Activated CD8-positive, alpha-beta memory T cell treated with anti-CD3 and anti-CD28 coated beads, Interleukin-2, amount 50 U/mL, for 1 hour (primary cell): ENCODE measurements around the gene PRR15L.
"Not testable (repeated sequence)": the region's sequence is repeated elsewhere in the genome, so short reads cannot be mapped to it uniquely, and the experiment has no call there.

Source experiments
- DNase-seq: peaks from one replicate; pipeline ENCODE4 v3.0.0-alpha.2; 2020; ENCODE audit errors: extremely low read depth

The PRR15L gene

GRCh38 chr17:47957591-47958490 lies at the start of gene PRR15L:
PRR15L (minus strand) TSS chr17:47957883; CDS start chr17:47953234, 4,649 bp downstream.
- no peak for DNase-seq

GRCh38 chr17:48006936-48007709 lies 49.4 kb upstream of the PRR15L start:
- DNase-seq: no peak

GRCh38 chr17:48004983-48005382 lies 47.3 kb upstream of the PRR15L start:
- no peak for DNase-seq

GRCh38 chr17:48003417-48004151 lies 45.9 kb upstream of the PRR15L start:
- DNase-seq: no peak

GRCh38 chr17:48002916-48003416 lies 45.3 kb upstream of the PRR15L start:
- DNase-seq: no peak

GRCh38 chr17:48002266-48002915 lies 44.7 kb upstream of the PRR15L start:
- DNase-seq: no peak

GRCh38 chr17:48001657-48002056 lies 44.0 kb upstream of the PRR15L start:
- DNase-seq: not testable (repeated sequence)

- DNase-seq: no peak
Measured at GRCh38 chr17:48001197-48001596, 43.5 kb upstream of the PRR15L start.

- no peak for DNase-seq
Measured at GRCh38 chr17:47999582-47999981, 41.9 kb upstream of the PRR15L start.

GRCh38 chr17:47998044-47998443 lies 40.4 kb upstream of the PRR15L start:
- DNase-seq: no peak

GRCh38 chr17:47997586-47997985 lies 39.9 kb upstream of the PRR15L start:
- no peak for DNase-seq

- no peak for DNase-seq
Measured at GRCh38 chr17:47996201-47996600, 38.5 kb upstream of the PRR15L start.

GRCh38 chr17:47995241-47995935 lies 37.7 kb upstream of the PRR15L start:
- no peak for DNase-seq

- DNase-seq: no peak
Measured at GRCh38 chr17:47994724-47995123, 37.0 kb upstream of the PRR15L start.

- DNase-seq: no peak
Measured at GRCh38 chr17:47993964-47994363, 36.3 kb upstream of the PRR15L start.

GRCh38 chr17:47993031-47993564 lies 35.4 kb upstream of the PRR15L start:
- DNase-seq: no peak

GRCh38 chr17:47992216-47992615 lies 34.5 kb upstream of the PRR15L start:
- DNase-seq: no peak

- DNase-seq: no peak
Measured at GRCh38 chr17:47990962-47991731, 33.5 kb upstream of the PRR15L start.

GRCh38 chr17:47989700-47990099 lies 32.0 kb upstream of the PRR15L start:
- no peak for DNase-seq

GRCh38 chr17:47989159-47989558 lies 31.5 kb upstream of the PRR15L start:
- no peak for DNase-seq
